ENCODE measurements around the gene TBC1D3I.

The TBC1D3I gene

DNA sequence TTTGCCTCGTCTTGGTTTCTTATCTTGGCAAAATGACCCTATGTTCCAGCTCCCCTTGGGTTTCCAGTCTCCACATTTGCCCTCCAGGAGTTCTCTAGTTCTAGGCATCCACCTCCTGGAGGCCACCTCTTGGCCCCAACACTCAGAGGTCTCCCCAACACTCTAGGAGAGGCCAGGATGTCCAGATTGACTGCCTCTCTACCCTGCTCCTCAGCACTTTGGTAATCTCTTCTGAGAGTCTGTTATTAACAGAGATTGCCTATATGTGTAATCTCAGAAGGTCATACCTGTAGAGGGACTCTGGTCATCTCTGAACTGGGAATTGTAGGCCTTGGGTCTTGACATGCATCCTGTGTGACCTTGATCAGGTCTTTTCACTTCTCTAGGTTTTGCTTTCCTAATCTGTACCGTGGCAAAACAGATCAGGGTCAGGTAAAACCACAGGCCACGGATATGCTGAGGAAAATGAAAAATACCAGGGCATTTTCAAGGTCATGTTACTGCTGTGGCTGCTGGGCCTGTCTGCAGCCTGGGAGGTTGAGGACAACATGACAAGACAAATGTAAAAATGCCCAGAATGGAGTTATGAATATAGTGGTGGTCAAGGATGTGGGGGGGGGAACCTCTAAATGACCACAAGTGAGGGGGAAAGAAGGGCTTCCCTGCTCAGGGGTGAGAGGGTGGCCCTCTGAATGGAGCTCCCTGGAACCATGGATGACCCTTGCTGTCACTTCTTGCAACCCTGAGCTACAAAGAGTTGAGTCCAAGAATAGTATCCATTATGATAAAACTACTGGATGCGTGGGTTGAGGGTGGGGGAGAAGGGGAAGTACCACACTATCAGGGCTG lies 58.5 kb downstream of the TBC1D3I start:
- no peak for DNase-seq

DNA sequence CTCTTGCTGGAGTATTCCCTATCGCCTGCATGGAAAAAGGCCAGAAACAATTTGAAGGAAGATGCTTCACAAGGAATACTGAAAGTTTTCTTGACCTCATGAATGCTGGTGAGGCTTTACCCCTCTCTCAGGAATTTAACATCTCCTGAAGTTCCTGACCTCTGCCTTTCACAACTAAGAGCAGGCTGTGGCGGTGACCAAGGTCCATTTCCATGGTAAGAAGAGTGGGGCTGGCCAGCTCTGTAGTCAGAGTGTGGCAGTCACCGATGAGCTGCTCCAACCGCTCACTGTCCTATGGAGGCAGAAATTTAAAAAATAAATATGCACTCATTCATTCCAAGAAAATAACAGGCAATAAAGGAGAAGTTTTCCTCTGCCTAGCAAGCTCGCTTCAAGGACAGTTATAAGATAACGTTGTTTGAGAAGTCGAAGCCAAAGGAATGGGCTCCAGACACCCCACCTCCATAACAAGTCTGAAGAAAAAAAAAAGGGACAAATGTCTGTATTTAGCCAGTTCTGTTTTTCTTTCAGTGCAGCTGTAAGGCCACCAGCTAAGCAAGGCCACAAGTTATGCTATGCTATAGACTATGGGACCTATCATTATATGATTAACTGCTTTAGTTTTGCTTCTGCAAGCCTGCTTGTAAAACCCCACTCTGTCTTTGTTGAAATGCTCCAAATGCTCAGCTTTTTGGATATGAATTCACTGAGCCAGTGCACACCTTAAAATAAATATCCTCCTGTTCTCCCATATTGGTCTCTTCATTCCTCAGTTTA lies 59.5 kb downstream of the TBC1D3I start:
- no peak for DNase-seq
